GM21390 (cell line): ENCODE measurements around the gene RBM33.

Source experiments
- ATAC-seq: cut with Tn5 transposase; IDR thresholded peaks from one replicate; pipeline ENCODE4 v1.9.1; 2021; ENCODE audit not compliant: unreplicated experiment

The RBM33 gene

GRCh38 chr7:155806096-155806871, 161.8 kb downstream of the RBM33 start:
- no peak for ATAC-seq

- ATAC-seq = no peak
These were observed 162.7 kb downstream of the RBM33 start for GRCh38 chr7:155807065-155807671.

GRCh38 chr7:155807789-155808548, 163.5 kb downstream of the RBM33 start:
- no peak for ATAC-seq

GRCh38 chr7:155808549-155809331, 164.3 kb downstream of the RBM33 start:
- ATAC-seq = no peak

GRCh38 chr7:155809332-155809946, 165.0 kb downstream of the RBM33 start:
- ATAC-seq = no peak

- ATAC-seq = no peak
These were observed 165.7 kb downstream of the RBM33 start for GRCh38 chr7:155809947-155810769.

- ATAC-seq = no peak
These were observed 166.5 kb downstream of the RBM33 start for GRCh38 chr7:155810770-155811559.

- no peak for ATAC-seq
These were observed 167.1 kb downstream of the RBM33 start for GRCh38 chr7:155811560-155811894.

GRCh38 chr7:155811895-155812761, 167.7 kb downstream of the RBM33 start, which contains the start of gene SHH:
TSS of gene SHH (minus strand) at chr7:155812463. CDS start at chr7:155812122, 341 bp downstream.
- ATAC-seq = no peak

- ATAC-seq = no peak
These were observed 168.7 kb downstream of the RBM33 start for GRCh38 chr7:155813125-155813524.

- ATAC-seq = no peak
These were observed 169.3 kb downstream of the RBM33 start for GRCh38 chr7:155813546-155814315.

GRCh38 chr7:155814316-155815276, 170.1 kb downstream of the RBM33 start:
- ATAC-seq = no peak

- peak; percentile 92 for ATAC-seq
These were observed 171.1 kb downstream of the RBM33 start for GRCh38 chr7:155815332-155816191.

GRCh38 chr7:155816192-155816508, 171.7 kb downstream of the RBM33 start:
- ATAC-seq = no peak

- ATAC-seq = no peak
These were observed 172.5 kb downstream of the RBM33 start for GRCh38 chr7:155816996-155817395.
